Activated CD4-positive, alpha-beta T cell treated with anti-CD3 and anti-CD28 coated beads for 36 hours (primary cell): ENCODE measurements around the gene IGLL1. TPM values are rescaled to one million over a fixed set of nuclear protein-coding genes. Genes with fewer than 3 reads are reported as not detected.
"Not testable (repeated sequence)": the region's sequence is repeated elsewhere in the genome, so short reads cannot be mapped to it uniquely, and the experiment has no call there.

ENCODE experiments used
- ATAC-seq: fragments of 200-7000 bp; cut with Tn5 transposase; one replicate; pipeline ENCODE4 v1.10.0; 2021; ENCODE audit warnings: mild to moderate bottlenecking, moderate library complexity
- CTCF ChIA-PET: fragments of 350-600 bp; sonication (Branson Sonifier 250); formaldehyde crosslinking; loops from one replicate; lab custom pipeline; 2021; ENCODE audit warnings: antibody characterized with exemption; lab: Charles Lee
- POLR2A ChIA-PET: fragments of 350-600 bp; sonication (Branson Sonifier 250); formaldehyde crosslinking; loops from one replicate; lab custom pipeline; 2021; ENCODE audit warnings: antibody characterized with exemption, inconsistent platforms; lab: Charles Lee
- DNase-seq: peaks from one replicate; pipeline ENCODE4 v3.0.0-alpha.2; 2020
- H3K27ac Mint-ChIP-seq: one replicate; pipeline ENCODE4 v1.8.0; 2021; ENCODE audit warnings: mixed read lengths
- H3K27me3 Mint-ChIP-seq: one replicate; pipeline ENCODE4 v1.8.0; 2021; ENCODE audit warnings: mixed read lengths
- H3K36me3 Mint-ChIP-seq: one replicate; pipeline ENCODE4 v1.8.0; 2021; ENCODE audit warnings: low read depth, mixed read lengths
- H3K4me1 Mint-ChIP-seq: one replicate; pipeline ENCODE4 v1.8.0; 2021; ENCODE audit warnings: mixed read lengths
- H3K4me3 Mint-ChIP-seq: one replicate; pipeline ENCODE4 v1.8.0; 2021; ENCODE audit warnings: mild to moderate bottlenecking, moderate library complexity, mixed read lengths
- H3K9me3 Mint-ChIP-seq: one replicate; pipeline ENCODE4 v1.8.0; 2021; ENCODE audit warnings: low read depth, mixed read lengths
- intact Hi-C, 2 experiments: fragments of 100-400 bp; cut with DNase I in 1 of 2; cut with micrococcal nuclease in 1 of 2; formaldehyde crosslinking; loops; one replicate each; pipeline versions ENCODE4 v1.14.2 to v1.15.1; 2022 to 2024; cut with DNase I, micrococcal nuclease
- total RNA-seq, 2 experiments: library from RNA; stranded (reverse); gene quantifications; one replicate each; pipeline ENCODE4 v1.2.3, GENCODE V29; 2021

IGLL1 gene
- total RNA-seq, 2 experiments from 2014 or later: not detected

DNA sequence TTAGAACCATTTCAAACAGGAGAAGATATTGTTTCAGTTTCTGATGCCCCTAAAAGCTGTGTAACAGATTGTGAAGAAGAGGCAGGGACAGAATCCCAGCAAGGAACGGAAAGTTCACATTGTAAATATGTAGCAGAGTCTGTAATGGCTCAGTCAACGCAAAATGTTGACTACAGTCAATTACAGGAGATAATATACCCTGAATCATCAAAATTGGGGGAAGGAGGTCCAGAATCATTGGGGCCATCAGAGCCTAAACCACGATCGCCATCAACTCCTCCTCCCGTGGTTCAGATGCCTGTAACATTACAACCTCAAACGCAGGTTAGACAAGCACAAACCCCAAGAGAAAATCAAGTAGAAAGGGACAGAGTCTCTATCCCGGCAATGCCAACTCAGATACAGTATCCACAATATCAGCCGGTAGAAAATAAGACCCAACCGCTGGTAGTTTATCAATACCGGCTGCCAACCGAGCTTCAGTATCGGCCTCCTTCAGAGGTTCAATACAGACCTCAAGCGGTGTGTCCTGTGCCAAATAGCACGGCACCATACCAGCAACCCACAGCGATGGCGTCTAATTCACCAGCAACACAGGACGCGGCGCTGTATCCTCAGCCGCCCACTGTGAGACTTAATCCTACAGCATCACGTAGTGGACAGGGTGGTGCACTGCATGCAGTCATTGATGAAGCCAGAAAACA is 40.8 kb downstream of the IGLL1 start:
- Mint-ChIP-seq H3K4me3 (no peak overlapping the region), H3K27me3 (no peaks in the 10 kb centered on the region), H3K27ac (no peak overlapping the region), H3K9me3 (no peaks in the 10 kb centered on the region), H3K4me1 (peaks cover 7% of the 10 kb centered on the region), H3K36me3 (no peaks in the 10 kb centered on the region)
- DNase-seq (peak; percentile 87), ATAC-seq (peak; percentile 100)
- POLR2A ChIA-PET: no interaction called here
- intact Hi-C loops: loop anchor here (1.0 to 10.0 kb wide), 5 partner anchors 104 to 228 kb away; partner anchors contain the start of gene CHCHD10 (in 1 of the 2)
- CTCF ChIA-PET: interaction anchor here (0.6 to 1.2 kb wide), 5 partner anchors 25 to 317 kb away, joined by 3 to 4 read pairs (median 3); no protein-coding TSS in a partner anchor

DNA sequence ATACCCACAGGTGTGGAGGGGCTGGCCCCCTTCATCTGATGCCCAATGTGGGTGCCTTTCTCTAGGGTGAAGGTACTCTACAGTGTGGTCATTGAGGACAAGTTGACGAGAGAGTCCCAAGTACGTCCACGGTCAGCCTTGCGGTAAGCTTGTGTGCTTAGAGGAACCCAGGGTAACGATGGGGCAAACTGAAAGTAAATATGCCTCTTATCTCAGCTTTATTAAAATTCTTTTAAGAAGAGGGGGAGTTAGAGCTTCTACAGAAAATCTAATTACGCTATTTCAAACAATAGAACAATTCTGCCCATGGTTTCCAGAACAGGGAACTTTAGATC is 41.4 kb downstream of the IGLL1 start:
- H3K4me3 Mint-ChIP-seq, H3K27ac Mint-ChIP-seq, H3K27me3 Mint-ChIP-seq, POLR2A ChIA-PET, H3K4me1 Mint-ChIP-seq, DNase-seq, H3K36me3 Mint-ChIP-seq, H3K9me3 Mint-ChIP-seq, ATAC-seq: not testable (repeated sequence)
- intact Hi-C loops: loop anchor here (1.0 to 10.0 kb wide), 5 partner anchors 104 to 228 kb away; partner anchors contain the start of gene CHCHD10 (in 1 of the 2)
- CTCF ChIA-PET: interaction anchor here (1.0 to 1.2 kb wide), 2 partner anchors 153 to 318 kb away, joined by 3 read pairs; no protein-coding TSS in a partner anchor

DNA sequence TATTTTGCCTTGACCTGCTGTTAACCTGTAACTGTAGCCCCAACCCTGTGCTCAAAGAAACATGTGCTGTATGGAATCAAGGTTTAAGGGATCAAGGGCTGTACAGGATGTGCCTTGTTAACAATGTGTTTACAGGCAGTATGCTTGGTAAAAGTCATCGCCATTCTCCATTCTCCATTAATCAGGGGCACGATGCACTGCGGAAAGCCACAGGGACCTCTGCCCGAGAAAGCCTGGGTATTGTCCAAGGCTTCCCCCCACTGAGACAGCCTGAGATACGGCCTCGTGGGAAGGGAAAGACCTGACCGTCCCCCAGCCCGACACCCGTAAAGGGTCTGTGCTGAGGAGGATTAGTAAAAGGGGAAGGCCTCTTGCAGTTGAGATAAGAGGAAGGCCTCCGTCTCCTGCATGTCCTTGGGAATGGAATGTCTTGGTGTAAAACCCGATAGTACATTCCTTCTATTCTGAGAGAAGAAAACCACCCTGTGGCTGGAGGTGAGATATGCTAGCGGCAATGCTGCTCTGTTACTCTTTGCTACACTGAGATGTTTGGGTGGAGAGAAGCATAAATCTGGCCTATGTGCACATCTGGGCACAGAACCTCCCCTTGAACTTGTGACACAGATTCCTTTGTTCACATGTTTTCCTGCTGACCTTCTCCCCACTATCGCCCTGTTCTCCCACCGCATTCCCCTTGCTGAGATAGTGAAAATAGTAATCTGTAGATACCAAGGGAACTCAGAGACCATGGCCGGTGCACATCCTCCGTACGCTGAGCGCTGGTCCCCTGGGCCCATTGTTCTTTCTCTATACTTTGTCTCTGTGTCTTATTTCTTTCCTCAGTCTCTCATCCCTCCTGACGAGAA is 42.0 kb downstream of the IGLL1 start:
- H3K36me3 Mint-ChIP-seq, POLR2A ChIA-PET, DNase-seq, ATAC-seq, H3K4me1 Mint-ChIP-seq, H3K27ac Mint-ChIP-seq, H3K9me3 Mint-ChIP-seq, H3K27me3 Mint-ChIP-seq, H3K4me3 Mint-ChIP-seq: not testable (repeated sequence)
- CTCF ChIA-PET: interaction anchor here (1.0 to 1.2 kb wide), 2 partner anchors 152 to 319 kb away, joined by 3 read pairs; no protein-coding TSS in a partner anchor
- intact Hi-C loops: loop anchor here (2.0 to 10.0 kb wide), 3 partner anchors 103 to 229 kb away; partner anchors contain the start of gene CHCHD10 (in 1 of the 2)

DNA sequence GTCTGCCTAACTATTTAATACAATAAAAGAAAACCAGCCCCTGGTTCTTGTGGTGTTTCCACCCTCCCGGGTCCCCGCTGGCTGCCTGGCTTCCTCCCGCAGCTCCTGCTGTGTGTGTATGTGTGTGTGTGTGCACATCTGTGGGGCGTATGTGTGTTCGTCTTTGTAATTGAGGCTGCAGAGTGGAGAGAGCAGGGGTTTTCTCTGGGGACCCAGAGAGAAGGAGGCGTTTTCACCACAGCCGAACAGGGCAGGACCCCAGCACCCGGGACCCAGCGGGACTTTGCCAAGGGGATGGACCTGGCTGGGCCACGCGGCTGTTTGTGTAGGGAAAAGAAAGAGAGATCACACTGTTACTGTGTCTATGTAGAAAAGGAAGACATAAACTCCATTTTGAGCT is 42.7 kb downstream of the IGLL1 start:
- ChIA-PET POLR2A (no interaction called here), CTCF (no interaction called here)
- intact Hi-C loops: loop anchor here (5.0 to 10.0 kb wide), 2 partner anchors 103 to 135 kb away; no protein-coding TSS in a partner anchor
- Mint-ChIP-seq H3K27ac (no peak overlapping the region), H3K36me3 (no peaks in the 10 kb centered on the region), H3K4me3 (no peak overlapping the region), H3K4me1 (peaks cover 7% of the 10 kb centered on the region), H3K9me3 (no peaks in the 10 kb centered on the region), H3K27me3 (no peaks in the 10 kb centered on the region)
- DNase-seq (no peak), ATAC-seq (no peak)

DNA sequence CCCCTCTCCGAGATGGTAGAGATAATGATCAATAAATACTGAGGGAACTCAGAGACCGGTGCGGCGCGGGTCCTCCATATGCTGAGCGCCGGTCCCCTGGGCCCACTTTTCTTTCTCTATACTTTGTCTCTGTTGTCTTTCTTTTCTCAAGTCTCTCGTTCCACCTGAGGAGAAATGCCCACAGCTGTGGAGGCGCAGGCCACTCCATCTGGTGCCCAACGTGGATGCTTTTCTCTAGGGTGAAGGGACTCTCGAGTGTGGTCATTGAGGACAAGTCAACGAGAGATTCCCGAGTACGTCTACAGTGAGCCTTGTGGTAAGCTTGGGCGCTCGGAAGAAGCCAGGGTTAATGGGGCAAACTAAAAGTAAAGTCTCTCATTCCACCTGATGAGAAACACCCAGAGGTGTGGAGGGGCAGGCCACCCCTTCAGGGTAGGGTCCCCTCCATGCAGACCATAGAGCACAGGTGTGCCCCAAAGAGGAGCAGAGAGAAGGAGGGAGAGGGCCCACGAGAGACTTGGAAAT is 43.2 kb downstream of the IGLL1 start:
- Mint-ChIP-seq H3K27me3 (no peaks in the 10 kb centered on the region), H3K4me3 (no peak overlapping the region), H3K36me3 (no peaks in the 10 kb centered on the region), H3K9me3 (no peaks in the 10 kb centered on the region), H3K27ac (no peak overlapping the region), H3K4me1 (peaks cover 7% of the 10 kb centered on the region)
- CTCF ChIA-PET: no interaction called here
- intact Hi-C loops: loop anchor here (5.0 to 10.0 kb wide), 2 partner anchors 102 to 135 kb away; no protein-coding TSS in a partner anchor
- POLR2A ChIA-PET: no interaction called here
- DNase-seq: no peak
- no peak for ATAC-seq

DNA sequence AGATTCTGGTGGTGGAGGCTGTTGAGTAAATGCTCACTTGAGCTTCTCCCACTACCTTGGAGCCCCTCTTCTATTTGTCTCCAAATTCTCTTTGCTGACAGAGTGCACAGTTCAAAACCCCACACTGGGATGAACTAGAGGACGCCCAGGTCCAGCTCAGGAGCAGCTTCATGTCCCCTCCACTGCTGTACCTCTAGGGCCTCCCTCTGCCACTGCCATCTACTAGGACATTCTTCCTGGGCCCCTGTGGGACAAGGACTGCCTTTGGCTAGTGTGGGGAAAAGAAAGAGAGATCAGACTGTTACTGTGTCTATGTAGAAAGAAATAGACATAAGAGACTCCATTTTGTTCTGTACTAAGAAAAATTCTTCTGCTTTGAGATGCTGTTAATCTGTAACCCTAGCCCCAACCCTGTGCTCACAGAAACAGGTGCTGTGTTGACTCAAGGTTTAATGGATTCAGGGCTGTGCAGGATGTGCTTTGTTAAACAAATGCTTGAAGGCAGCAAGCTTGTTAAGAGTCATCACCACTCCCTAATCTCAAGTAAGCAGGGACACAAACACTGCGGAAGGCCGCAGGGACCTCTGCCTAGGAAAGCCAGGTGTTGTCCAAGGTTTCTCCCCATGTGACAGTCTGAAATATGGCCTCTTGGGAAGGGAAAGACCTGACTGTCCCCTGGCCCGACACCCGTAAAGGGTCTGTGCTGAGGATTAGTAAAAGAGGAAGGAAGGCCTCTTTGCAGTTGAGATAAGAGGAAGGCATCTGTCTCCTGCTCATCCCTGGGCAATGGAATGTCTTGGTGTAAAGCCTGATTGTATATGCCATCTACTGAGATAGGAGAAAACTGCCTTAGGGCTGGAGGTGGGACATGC is 44.1 kb downstream of the IGLL1 start:
- intact Hi-C loops: loop anchor here (5.0 to 10.0 kb wide), 2 partner anchors 101 to 134 kb away; no protein-coding TSS in a partner anchor
- H3K27ac Mint-ChIP-seq, DNase-seq, H3K4me3 Mint-ChIP-seq, ATAC-seq, POLR2A ChIA-PET, CTCF ChIA-PET, H3K4me1 Mint-ChIP-seq, H3K9me3 Mint-ChIP-seq, H3K36me3 Mint-ChIP-seq, H3K27me3 Mint-ChIP-seq: not testable (repeated sequence)

DNA sequence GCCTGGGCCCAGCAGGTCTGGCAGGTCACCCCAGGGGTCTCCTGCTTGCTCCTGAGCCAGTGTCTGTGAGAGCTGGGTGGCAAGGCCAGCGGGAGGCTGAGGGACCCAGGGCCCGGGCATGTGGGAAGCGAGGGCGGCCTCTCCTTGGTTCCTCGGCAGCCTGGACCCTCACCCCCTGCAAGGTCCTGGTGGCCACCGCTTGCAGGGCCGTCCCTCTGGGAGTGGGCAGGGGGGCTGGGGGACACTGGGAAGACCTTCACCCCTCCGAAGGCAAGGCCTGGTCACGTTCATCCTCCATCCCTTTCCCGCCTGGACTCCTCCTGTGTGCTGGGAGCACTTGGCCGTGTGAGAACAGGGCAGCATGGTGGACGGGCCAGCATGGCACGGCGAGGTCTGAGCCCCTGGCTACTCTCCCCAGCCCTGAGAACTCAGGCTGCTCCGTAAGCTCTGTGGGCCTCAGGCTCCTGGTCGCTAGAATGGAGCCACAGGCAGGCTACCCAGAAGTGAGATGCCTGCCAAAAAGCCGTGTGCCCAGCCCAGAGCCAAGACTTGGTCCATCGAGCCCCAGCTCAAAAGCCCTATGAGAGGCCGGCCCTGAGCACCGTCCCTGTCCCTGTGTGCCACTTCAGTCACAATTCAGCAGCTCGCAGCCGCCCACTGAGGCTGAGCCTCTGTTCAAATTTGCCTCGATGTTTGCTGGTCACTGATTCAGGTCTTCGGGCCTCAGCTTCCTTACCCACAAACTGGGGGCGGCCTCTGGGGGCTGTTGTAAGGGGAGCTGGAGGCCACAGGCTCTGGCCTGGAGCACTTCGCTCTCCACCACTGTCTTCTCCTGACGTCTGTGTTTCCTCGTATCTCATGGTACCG is 45.0 kb downstream of the IGLL1 start:
- no peak overlapping the region for H3K27ac Mint-ChIP-seq

DNA sequence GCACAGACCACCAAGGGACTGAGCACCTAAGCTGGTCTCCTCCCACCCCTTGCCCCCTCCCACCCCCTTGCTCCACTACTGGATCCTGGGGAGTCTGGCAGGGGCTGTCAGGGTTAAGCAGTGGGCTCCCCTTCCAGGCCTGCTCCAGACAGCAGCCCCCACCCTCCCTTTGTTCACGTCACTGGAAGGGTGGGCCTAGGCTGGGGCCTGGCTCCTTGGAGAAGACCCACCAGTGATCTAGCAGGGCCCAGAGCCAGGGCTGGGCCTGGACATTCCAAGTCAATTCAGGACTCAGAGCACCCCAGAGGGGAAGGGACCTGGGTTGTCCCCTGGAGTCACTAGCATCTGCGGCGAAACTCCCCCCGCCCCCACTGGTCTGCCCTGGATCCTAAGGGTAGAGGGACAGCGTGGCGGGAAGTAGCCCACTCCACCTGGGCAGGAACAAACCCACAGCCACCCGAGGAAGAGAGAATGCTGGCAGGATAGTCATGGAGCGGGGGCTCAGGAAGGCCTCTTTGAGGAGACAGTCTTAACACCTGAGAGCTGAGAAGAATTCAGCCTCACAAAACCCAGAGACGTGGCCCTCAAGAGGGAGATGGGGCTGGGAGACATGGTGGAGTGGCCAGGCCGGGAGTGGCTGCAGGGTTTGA is 45.8 kb downstream of the IGLL1 start:
- Mint-ChIP-seq H3K9me3 (no peaks in the 10 kb centered on the region), H3K4me1 (peaks cover 3% of the 10 kb centered on the region), H3K36me3 (no peaks in the 10 kb centered on the region), H3K27me3 (no peaks in the 10 kb centered on the region), H3K27ac (no peak overlapping the region), H3K4me3 (no peak overlapping the region)
- ATAC-seq (no peak), DNase-seq (no peak)
- CTCF ChIA-PET: interaction anchor here (0.6 kb wide), 1 partner anchor 37 kb away, joined by 4 read pairs; no protein-coding TSS in a partner anchor
- intact Hi-C loops: loop anchor here in 1 of 2 experiments (10.0 kb wide), 1 partner anchor 100 kb away; no protein-coding TSS in a partner anchor
- POLR2A ChIA-PET: no interaction called here

More for the DNA sequence above, 45.0 kb downstream of the IGLL1 start:
- ChIA-PET POLR2A (no interaction called here), CTCF (no interaction called here)
- Mint-ChIP-seq H3K27me3 (no peaks in the 10 kb centered on the region), H3K4me3 (no peak overlapping the region), H3K4me1 (peaks cover 7% of the 10 kb centered on the region), H3K9me3 (no peaks in the 10 kb centered on the region), H3K36me3 (no peaks in the 10 kb centered on the region)
- ATAC-seq: no peak
- intact Hi-C loops: loop anchor here (5.0 to 10.0 kb wide), 2 partner anchors 100 to 133 kb away; no protein-coding TSS in a partner anchor
- DNase-seq: no peak

DNA sequence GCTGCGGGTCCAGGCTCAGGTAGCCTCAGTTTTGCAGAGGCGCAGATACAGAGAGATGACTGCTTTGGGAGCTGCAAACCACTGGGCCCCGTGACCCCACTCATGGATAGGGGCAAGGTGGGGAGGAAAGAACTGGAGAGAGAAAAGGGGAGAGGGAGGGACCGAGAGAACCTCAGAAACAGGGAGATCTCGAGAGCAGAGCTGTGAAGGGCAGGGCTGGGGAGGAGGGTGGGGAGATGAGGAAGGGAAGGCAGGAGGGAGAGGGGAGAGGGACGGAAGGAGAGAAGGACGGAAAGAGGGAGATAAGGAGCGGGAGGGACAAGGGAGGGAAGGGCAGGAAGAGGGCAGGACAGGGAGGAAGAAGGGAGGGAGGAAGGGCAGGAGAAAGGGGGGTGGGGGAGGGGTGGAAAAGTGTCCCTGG is 46.3 kb downstream of the IGLL1 start:
- H3K27ac Mint-ChIP-seq: no peak overlapping the region
- POLR2A ChIA-PET: no interaction called here
- ATAC-seq (no peak), DNase-seq (no peak)
- CTCF ChIA-PET: interaction anchor here (0.6 kb wide), 1 partner anchor 37 kb away, joined by 4 read pairs; no protein-coding TSS in a partner anchor
- no peaks in the 10 kb centered on the region for H3K4me1 Mint-ChIP-seq
- no peaks in the 10 kb centered on the region for H3K36me3 Mint-ChIP-seq
- no peak overlapping the region for H3K4me3 Mint-ChIP-seq
- intact Hi-C loops: loop anchor here in 1 of 2 experiments (10.0 kb wide), 1 partner anchor 99 kb away; no protein-coding TSS in a partner anchor
- H3K27me3 Mint-ChIP-seq: no peaks in the 10 kb centered on the region
- no peaks in the 10 kb centered on the region for H3K9me3 Mint-ChIP-seq
